Right cardiac atrium (tissue), 5 donors: ENCODE measurements around the gene CDC37L1. TPM values are rescaled to one million over a fixed set of nuclear protein-coding genes. Genes with fewer than 3 reads are reported as not detected.

Source experiments
- ATAC-seq, 2 donors: fragments of 200-7000 bp; cut with Tn5 transposase; one replicate each; pipeline versions ENCODE4 v1.8.0 to v1.9.1; 2020; ENCODE audit warnings: moderate library complexity in 2 of 2, mild to moderate bottlenecking in 1 of 2
- DNase-seq, 3 donors: peaks; one replicate each; pipeline ENCODE4 v3.0.0-alpha.2; 2020
- H3K27ac ChIP-seq: one replicate; pipeline ENCODE4 v1.5.1; 2013; ENCODE audit warnings: mild to moderate bottlenecking, low read length, control low read depth, moderate library complexity
- H3K27me3 ChIP-seq: one replicate; pipeline ENCODE4 v1.6.1; 2013; ENCODE audit not compliant: control insufficient read depth, insufficient read depth
- H3K4me1 ChIP-seq: one replicate; pipeline ENCODE4 v1.6.1; 2013; ENCODE audit warnings: low read length; ENCODE audit not compliant: control insufficient read depth, insufficient read depth
- H3K4me3 ChIP-seq: one replicate; pipeline ENCODE4 v1.5.1; 2013; ENCODE audit warnings: low read length, control low read depth
- H3K9me3 ChIP-seq: one replicate; pipeline ENCODE4 v1.6.1; 2013; ENCODE audit warnings: low read length; ENCODE audit not compliant: control insufficient read depth
- WGBS: extraction: QIAGEN DNeasy Blood & Tissue Kit; methylation state at CpG from one replicate; pipeline ENCODE4 v1.1.7; 2013; 5-methylcytosine and 5-hydroxymethylcytosine counted together
- intact Hi-C, 4 donors: fragments of 100-400 bp; cut with DNase I; formaldehyde crosslinking; loops; one replicate each; pipeline versions ENCODE4 v1.11.0 to v1.14.0; 2022 to 2023
- polyA plus RNA-seq: library from polyadenylated mRNA; stranded (reverse); fragments of 200-250 nt; gene quantifications from one replicate; pipeline ENCODE4 v1.2.3, GENCODE V29; 2013
- total RNA-seq, 4 donors: library from RNA; stranded (reverse); fragmentation: NEBNext Ultra II Directional; extraction: Animal tissue kit (Norgen Biotek cat#: 25700); gene quantifications; one replicate each; pipeline ENCODE4 v1.2.1, GENCODE V29; 2021
- donor health status: healthy with polysubstance abuse.
- donor health status: DM: no; HTN: yes; CAD: no.
- donor health status: DM: no; HTN: no; CAD: no.
- donor health status: DM: no; HTN: yes; CAD: no; lungs with severe emphysema.
- donor health status: DM: yes; HTN: yes; CAD: no.

CDC37L1 gene
- total and polyA plus RNA-seq, 5 donors, result 23.7 to 48.4 (median 41.2) TPM

GRCh38 chr9:4686112-4686511, 6.7 kb downstream of the CDC37L1 start:
- Histone ChIP-seq H3K4me3 (no peak overlapping the region), H3K9me3 (no peaks in the 10 kb centered on the region), H3K27me3 (no peaks in the 10 kb centered on the region), H3K27ac (peak overlapping the region; percentile 77), H3K4me1 (peaks cover 7% of the 10 kb centered on the region)
- ATAC-seq (peak; percentile 29 to 76), DNase-seq (no peak)
- WGBS, result 47% methylated on average over 4 of the region's 4 CpGs
- intact Hi-C loops, result no loop called here

- ATAC-seq (peak in 1 of 2 donors; percentile 41), DNase-seq (no peak)
- 43% methylated on average over 1 of the region's 1 CpG for WGBS
- no peaks in the 10 kb centered on the region for H3K9me3 ChIP-seq
- no peaks in the 10 kb centered on the region for H3K27me3 ChIP-seq
- intact Hi-C loops, result no loop called here
- H3K4me1 ChIP-seq, result peaks cover 7% of the 10 kb centered on the region
- peak overlapping the region; percentile 45 for H3K27ac ChIP-seq
- H3K4me3 ChIP-seq, result no peak overlapping the region
These were observed 7.2 kb downstream of the CDC37L1 start for GRCh38 chr9:4686584-4686983.

GRCh38 chr9:4689021-4689420, 9.7 kb downstream of the CDC37L1 start:
- H3K4me1 ChIP-seq, result peaks cover 7% of the 10 kb centered on the region
- no peaks in the 10 kb centered on the region for H3K27me3 ChIP-seq
- WGBS, result 12% methylated on average over 2 of the region's 2 CpGs
- no peaks in the 10 kb centered on the region for H3K9me3 ChIP-seq
- H3K27ac ChIP-seq, result no peak overlapping the region
- ATAC-seq, result peak in 1 of 2 donors; percentile 64
- intact Hi-C loops, result no loop called here
- no peak overlapping the region for H3K4me3 ChIP-seq
- DNase-seq, result no peak

GRCh38 chr9:4689687-4690104, 10.3 kb downstream of the CDC37L1 start:
- intact Hi-C loops, result no loop called here
- H3K4me1 ChIP-seq, result peaks cover 7% of the 10 kb centered on the region
- H3K27me3 ChIP-seq, result no peaks in the 10 kb centered on the region
- no peak for ATAC-seq
- H3K27ac ChIP-seq, result peak overlapping the region; percentile 72
- 81% methylated on average over 1 of the region's 1 CpG for WGBS
- H3K9me3 ChIP-seq, result no peaks in the 10 kb centered on the region
- no peak overlapping the region for H3K4me3 ChIP-seq
- no peak for DNase-seq

GRCh38 chr9:4690144-4690543, 10.8 kb downstream of the CDC37L1 start:
- H3K9me3 ChIP-seq, result no peaks in the 10 kb centered on the region
- 92% methylated on average over 4 of the region's 4 CpGs for WGBS
- intact Hi-C loops, result no loop called here
- H3K4me3 ChIP-seq, result no peak overlapping the region
- peak in 1 of 2 donors; percentile 36 for ATAC-seq
- DNase-seq, result no peak
- no peaks in the 10 kb centered on the region for H3K27me3 ChIP-seq
- no peak overlapping the region for H3K27ac ChIP-seq
- peaks cover 7% of the 10 kb centered on the region for H3K4me1 ChIP-seq

GRCh38 chr9:4691795-4692194, 12.4 kb downstream of the CDC37L1 start:
- Histone ChIP-seq H3K9me3 (no peaks in the 10 kb centered on the region), H3K27me3 (no peaks in the 10 kb centered on the region), H3K4me1 (peaks cover 6% of the 10 kb centered on the region), H3K4me3 (no peak overlapping the region), H3K27ac (no peak overlapping the region)
- intact Hi-C loops, result no loop called here
- no peak for ATAC-seq
- DNase-seq, result no peak
- WGBS, result 78% methylated on average over 3 of the region's 3 CpGs

GRCh38 chr9:4700091-4700490, 20.7 kb downstream of the CDC37L1 start:
- ATAC-seq, result no peak
- intact Hi-C loops, result no loop called here
- DNase-seq, result no peak
- Histone ChIP-seq H3K4me1 (peaks cover 4% of the 10 kb centered on the region), H3K27ac (no peak overlapping the region), H3K9me3 (no peaks in the 10 kb centered on the region), H3K4me3 (no peak overlapping the region), H3K27me3 (no peaks in the 10 kb centered on the region)
- WGBS, result 94% methylated on average over 3 of the region's 3 CpGs

- ATAC-seq, result no peak
- no peak overlapping the region for H3K27ac ChIP-seq
- no peaks in the 10 kb centered on the region for H3K9me3 ChIP-seq
These were observed 21.6 kb downstream of the CDC37L1 start for GRCh38 chr9:4700932-4701331.

GRCh38 chr9:4701526-4701925, 22.2 kb downstream of the CDC37L1 start:
- Histone ChIP-seq H3K4me3 (no peak overlapping the region), H3K27ac (no peak overlapping the region), H3K27me3 (no peaks in the 10 kb centered on the region), H3K4me1 (no peaks in the 10 kb centered on the region), H3K9me3 (no peaks in the 10 kb centered on the region)
- WGBS, result 44% methylated on average over 1 of the region's 1 CpG
- DNase-seq (no peak), ATAC-seq (no peak)
- intact Hi-C loops, result no loop called here

More at GRCh38 chr9:4700932-4701331, 21.6 kb downstream of the CDC37L1 start:
- Histone ChIP-seq H3K4me1 (no peaks in the 10 kb centered on the region), H3K4me3 (no peak overlapping the region), H3K27me3 (no peaks in the 10 kb centered on the region)
- intact Hi-C loops, result no loop called here
- DNase-seq, result no peak
- WGBS, result 80% methylated on average over 2 of the region's 2 CpGs

GRCh38 chr9:4704129-4704528, 24.8 kb downstream of the CDC37L1 start:
- H3K4me3 ChIP-seq, result no peak overlapping the region
- no peaks in the 10 kb centered on the region for H3K4me1 ChIP-seq
- no peak overlapping the region for H3K27ac ChIP-seq
- intact Hi-C loops, result no loop called here
- DNase-seq (no peak), ATAC-seq (no peak)
- 97% methylated on average over 2 of the region's 2 CpGs for WGBS
- H3K27me3 ChIP-seq, result no peaks in the 10 kb centered on the region
- H3K9me3 ChIP-seq, result no peaks in the 10 kb centered on the region

- ATAC-seq, result no peak
- intact Hi-C loops, result no loop called here
- DNase-seq, result no peak
- Histone ChIP-seq H3K27ac (no peak overlapping the region), H3K27me3 (no peaks in the 10 kb centered on the region), H3K4me3 (no peak overlapping the region), H3K9me3 (no peaks in the 10 kb centered on the region), H3K4me1 (no peaks in the 10 kb centered on the region)
- 69% methylated on average over 2 of the region's 2 CpGs for WGBS
These were observed 26.7 kb downstream of the CDC37L1 start for GRCh38 chr9:4706021-4706420.

- 74% methylated on average over 4 of the region's 4 CpGs for WGBS
- intact Hi-C loops, result no loop called here
- H3K27ac ChIP-seq, result no peak overlapping the region
- no peaks in the 10 kb centered on the region for H3K9me3 ChIP-seq
- no peaks in the 10 kb centered on the region for H3K4me1 ChIP-seq
- no peak overlapping the region for H3K4me3 ChIP-seq
- DNase-seq (no peak), ATAC-seq (no peak)
- no peaks in the 10 kb centered on the region for H3K27me3 ChIP-seq
These were observed 27.7 kb downstream of the CDC37L1 start for GRCh38 chr9:4706971-4707622.
